GOT3 (cell line): ENCODE results near the gene IQGAP2.

ENCODE experiments used
- DNase-seq: peaks from one replicate; lab custom pipeline; 2025; ENCODE audit warnings: mixed read lengths; lab: John Stamatoyannopoulos, UW

The IQGAP2 gene

GRCh38 chr5:76606701-76607100 is 203.6 kb downstream of the IQGAP2 start:
- no peak for DNase-seq

- DNase-seq, result no peak
Observed at GRCh38 chr5:76607353-76607871, 204.3 kb downstream of the IQGAP2 start.

- DNase-seq, result no peak
Observed at GRCh38 chr5:76608833-76609232, 205.7 kb downstream of the IQGAP2 start.

GRCh38 chr5:76610196-76610595 is 207.1 kb downstream of the IQGAP2 start:
- no peak for DNase-seq

GRCh38 chr5:76612942-76613341 is 209.9 kb downstream of the IQGAP2 start:
- no peak for DNase-seq

- no peak for DNase-seq
Observed at GRCh38 chr5:76615759-76616158, 212.7 kb downstream of the IQGAP2 start.

- DNase-seq, result no peak
Observed at GRCh38 chr5:76616206-76616605, 213.1 kb downstream of the IQGAP2 start.

GRCh38 chr5:76617229-76617628 is 214.1 kb downstream of the IQGAP2 start:
- no peak for DNase-seq

- DNase-seq, result no peak
Observed at GRCh38 chr5:76617675-76618074, 214.6 kb downstream of the IQGAP2 start.

- no peak for DNase-seq
Observed at GRCh38 chr5:76620166-76620565, 217.1 kb downstream of the IQGAP2 start.

- DNase-seq, result no peak
Observed at GRCh38 chr5:76622076-76622475, 219.0 kb downstream of the IQGAP2 start.

- no peak for DNase-seq
Observed at GRCh38 chr5:76622973-76623596, 220.0 kb downstream of the IQGAP2 start, which contains the start of gene F2RL2. Gene F2RL2 (minus strand): TSS chr5:76623403. CDS start chr5:76623230, 173 bp downstream.

GRCh38 chr5:76625087-76625815 is 222.2 kb downstream of the IQGAP2 start:
- DNase-seq, result no peak

GRCh38 chr5:76626738-76627137 is 223.7 kb downstream of the IQGAP2 start:
- no peak for DNase-seq

GRCh38 chr5:76634661-76635060 is 231.6 kb downstream of the IQGAP2 start:
- no peak for DNase-seq

- DNase-seq, result no peak
Observed at GRCh38 chr5:76637490-76637889, 234.4 kb downstream of the IQGAP2 start.

GRCh38 chr5:76638479-76638878 is 235.4 kb downstream of the IQGAP2 start:
- no peak for DNase-seq

GRCh38 chr5:76641514-76642120 is 238.5 kb downstream of the IQGAP2 start:
- DNase-seq, result no peak

- DNase-seq, result no peak
Observed at GRCh38 chr5:76642390-76643040, 239.4 kb downstream of the IQGAP2 start.

- no peak for DNase-seq
Observed at GRCh38 chr5:76643371-76643770, 240.3 kb downstream of the IQGAP2 start.

GRCh38 chr5:76649140-76649539 is 246.1 kb downstream of the IQGAP2 start:
- no peak for DNase-seq

- no peak for DNase-seq
Observed at GRCh38 chr5:76652809-76653414, 249.8 kb downstream of the IQGAP2 start.
